NK-92 (cell line): ENCODE measurements around the gene BCL3.

Source experiments
- DNase-seq: peaks from one replicate; lab custom pipeline; 2025; ENCODE audit not compliant: unreplicated experiment; lab: John Stamatoyannopoulos, UW

Gene BCL3

GRCh38 chr19:44785271-44785670 lies 36.8 kb downstream of the BCL3 start:
- DNase-seq = no peak

GRCh38 chr19:44785993-44786392 lies 37.5 kb downstream of the BCL3 start:
- no peak for DNase-seq

- DNase-seq = no peak
These were observed 40.5 kb downstream of the BCL3 start for GRCh38 chr19:44788971-44789370.

- no peak for DNase-seq
These were observed 41.5 kb downstream of the BCL3 start for GRCh38 chr19:44789943-44790483.

GRCh38 chr19:44792281-44792680 lies 43.8 kb downstream of the BCL3 start:
- DNase-seq = no peak

GRCh38 chr19:44794610-44795009 lies 46.1 kb downstream of the BCL3 start:
- no peak for DNase-seq

GRCh38 chr19:44795398-44795987 lies 47.0 kb downstream of the BCL3 start:
- DNase-seq = no peak

GRCh38 chr19:44796701-44797115 lies 48.2 kb downstream of the BCL3 start:
- DNase-seq = no peak

- no peak for DNase-seq
These were observed 51.3 kb downstream of the BCL3 start for GRCh38 chr19:44799627-44800346.

- DNase-seq = no peak
These were observed 52.0 kb downstream of the BCL3 start for GRCh38 chr19:44800461-44800860.

- no peak for DNase-seq
These were observed 55.2 kb downstream of the BCL3 start for GRCh38 chr19:44803442-44804428.

GRCh38 chr19:44806291-44806690 lies 57.8 kb downstream of the BCL3 start:
- no peak for DNase-seq

GRCh38 chr19:44807162-44807561 lies 58.7 kb downstream of the BCL3 start:
- DNase-seq = no peak

GRCh38 chr19:44807652-44808462 lies 59.3 kb downstream of the BCL3 start:
- no peak for DNase-seq

GRCh38 chr19:44808463-44809371 lies 60.2 kb downstream of the BCL3 start, which contains the start of gene BCAM:
Gene BCAM, plus strand, starts transcription at chr19:44809103. Its CDS starts 22 bp downstream, at chr19:44809125.
- no peak for DNase-seq
